ENCODE results near the gene ITGA2.

GRCh38 chr5:53087171-53087570 lies 98.0 kb downstream of the ITGA2 start:
- TF ChIP-seq RAD21 (IDR thresholded peaks at IDR 0.05; ENCODE audit: low read depth) (no peak), EP300 (IDR thresholded peaks at IDR 0.05; ENCODE audit: borderline replicate concordance) (no peak), EGR1 (IDR thresholded peaks at IDR 0.05) (no peak), TAF1 (IDR thresholded peaks at IDR 0.05; ENCODE audit: low read depth) (no peak), TEAD4 (IDR thresholded peaks at IDR 0.05) (no peak), CREB1 (IDR thresholded peaks at IDR 0.05; ENCODE audit: low read depth) (no peak), ZBTB7A (IDR thresholded peaks at IDR 0.05; ENCODE audit: low read depth) (no peak), MAX (IDR thresholded peaks at IDR 0.05) (no peak), NFIC (IDR thresholded peaks at IDR 0.05) (no peak)
